G401.6 (cell line): ENCODE measurements around the gene TMCC1.

ENCODE experiments used
- FAIRE-seq: peaks from 2 replicates; lab custom pipeline; 2012; peaks lifted over from hg19 to GRCh38; lab: Jason Lieb, UNC

The TMCC1 gene

GRCh38 chr3:129608087-129608935 lies 285.2 kb downstream of the TMCC1 start:
- no peak for FAIRE-seq

DNA sequence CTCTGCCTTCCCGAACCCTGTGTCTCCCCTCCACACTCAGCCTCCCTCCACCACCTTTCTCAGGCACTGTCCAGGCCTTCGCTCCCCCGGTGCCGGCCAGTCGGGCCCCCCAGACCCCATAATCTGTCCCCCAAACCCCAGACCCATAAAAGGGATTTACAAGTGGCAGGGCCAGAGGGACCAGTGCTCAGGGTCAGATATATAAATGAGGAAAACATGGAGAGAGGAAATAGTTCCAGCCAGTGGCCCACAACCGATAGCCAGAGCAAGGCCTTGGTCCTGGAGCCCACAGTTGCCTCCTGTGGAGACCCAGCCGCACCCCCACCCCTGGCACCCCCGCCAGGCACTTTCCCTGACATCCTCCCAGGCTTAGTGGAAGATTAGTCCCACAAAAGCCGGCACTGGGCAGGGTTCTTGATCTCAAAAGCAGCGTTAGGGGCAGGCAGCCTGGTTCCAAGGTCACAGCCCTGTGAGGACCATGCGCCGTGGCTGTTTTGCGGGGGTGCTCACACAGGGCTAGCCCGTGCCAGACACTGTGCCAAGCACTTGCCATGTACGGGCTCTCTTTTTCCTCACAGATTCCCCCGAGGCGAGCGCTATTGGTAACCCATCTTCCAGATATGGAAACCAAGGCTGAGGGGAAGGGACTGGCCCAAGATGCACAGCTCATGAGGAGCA lies 286.0 kb downstream of the TMCC1 start:
- no peak for FAIRE-seq

DNA sequence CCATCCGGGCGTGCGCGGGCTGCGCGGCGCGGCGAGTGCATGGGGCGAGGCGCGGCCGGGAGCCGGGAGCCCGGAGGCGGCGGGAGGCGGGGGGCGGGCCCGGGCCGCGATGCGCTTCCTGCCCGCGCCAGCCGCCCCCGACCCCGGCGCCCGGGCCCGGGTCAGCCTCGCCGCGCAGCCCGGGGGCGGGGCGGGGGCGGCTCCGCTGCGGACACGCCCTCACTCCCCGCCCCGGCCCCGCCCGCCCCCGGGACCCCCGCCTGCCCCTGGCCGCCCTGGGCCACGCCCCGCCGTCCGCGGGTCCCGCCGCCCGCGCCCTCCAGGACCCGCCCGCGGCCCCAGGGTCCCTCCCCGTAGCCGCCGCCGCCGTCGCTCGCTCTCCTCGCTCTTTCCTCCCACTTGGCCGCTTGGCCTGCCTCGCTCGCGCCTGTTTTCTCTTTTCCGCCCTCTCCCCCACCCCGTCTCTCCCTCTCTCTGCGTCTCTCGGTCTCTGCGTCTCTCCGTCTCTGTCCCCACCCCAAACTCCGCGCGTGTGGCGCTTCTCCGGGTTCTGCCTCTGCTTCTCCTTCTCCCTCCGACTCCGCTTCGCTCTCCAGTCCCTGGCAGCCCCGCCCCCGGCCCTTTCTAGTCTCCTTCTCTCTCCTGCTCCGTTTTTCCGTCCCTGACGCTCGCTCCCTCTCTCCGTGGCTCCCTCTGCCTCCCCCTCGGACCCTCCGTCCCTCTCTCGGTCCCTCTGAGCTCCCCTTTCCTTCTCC lies 286.7 kb downstream of the TMCC1 start, which contains the start of gene PLXND1:
Gene PLXND1, minus strand, starts transcription at position 41 of the 755 bp plus-strand sequence. Its CDS starts 37 bp downstream, at position 4.
- no peak for FAIRE-seq

DNA sequence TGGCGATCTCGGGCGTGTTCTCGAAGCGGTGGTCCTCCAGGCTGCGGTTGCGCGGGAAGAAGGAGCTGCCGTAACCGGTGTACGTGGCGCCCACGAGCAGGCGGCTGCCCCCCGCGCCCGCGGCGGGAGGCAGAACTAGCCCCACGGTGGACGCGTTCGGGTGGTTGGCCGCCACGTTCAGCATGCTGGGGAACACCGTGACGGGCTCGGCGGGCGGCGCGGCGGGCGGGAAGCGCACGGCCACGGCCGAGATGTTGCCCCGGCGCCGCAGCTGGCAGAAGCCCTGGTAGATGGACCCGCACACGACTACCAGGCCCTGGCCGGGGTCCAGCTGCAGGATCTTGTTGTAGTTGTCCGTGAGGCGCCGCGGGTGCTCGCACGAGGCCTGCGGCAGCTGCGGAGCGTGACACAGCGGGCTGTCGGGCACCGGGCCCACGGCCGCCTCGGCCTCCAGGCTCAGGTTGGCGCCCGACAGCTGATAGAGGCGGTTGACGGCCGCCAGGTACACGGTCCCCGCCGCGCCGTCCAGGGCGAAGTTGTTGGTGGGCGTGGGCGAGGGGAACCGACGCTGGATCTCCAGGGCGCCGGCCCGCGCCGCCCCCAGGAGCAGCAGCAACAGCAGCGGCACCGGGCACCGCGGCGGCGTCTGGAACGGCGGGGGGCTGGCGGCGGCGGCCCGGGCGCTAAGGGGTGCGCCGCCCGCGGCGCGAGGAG lies 287.4 kb downstream of the TMCC1 start:
- FAIRE-seq = no peak

DNA sequence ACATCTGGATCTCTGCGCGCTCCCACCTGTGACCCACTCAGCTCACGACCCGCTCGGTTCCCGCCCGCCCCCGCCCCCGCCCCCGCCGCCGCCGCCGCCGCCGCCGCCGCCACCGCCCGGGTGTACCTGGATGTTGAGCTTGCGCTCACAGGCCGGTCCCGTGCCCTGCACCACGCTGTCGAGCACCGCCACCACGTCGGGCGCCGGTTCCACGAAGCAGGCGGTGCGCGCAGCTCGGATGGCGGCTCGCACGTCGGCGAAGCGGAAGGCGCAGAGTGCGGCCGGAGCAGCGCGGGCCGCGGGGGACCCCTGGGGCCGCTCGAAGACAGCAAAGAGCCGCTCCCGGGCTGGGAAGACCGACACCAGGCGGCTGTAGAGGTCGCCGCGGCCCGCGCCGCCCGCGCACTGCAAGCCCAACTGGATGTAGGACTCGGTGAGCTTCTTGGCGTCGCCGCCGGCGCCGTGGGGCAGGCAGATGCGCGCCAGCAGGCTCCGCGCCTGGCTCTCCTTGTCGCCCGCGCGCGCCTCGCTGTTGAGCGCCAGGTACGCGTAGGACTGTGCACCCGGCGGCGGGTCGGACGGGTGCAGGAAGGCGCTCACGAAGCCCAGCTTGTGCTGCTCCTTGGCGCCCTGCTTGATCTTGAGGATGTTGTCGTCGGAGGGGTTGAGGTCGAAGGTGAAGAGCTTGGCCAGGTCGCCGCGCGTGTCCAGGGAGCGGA lies 288.1 kb downstream of the TMCC1 start:
- FAIRE-seq = no peak

GRCh38 chr3:129604767-129605166 lies 288.7 kb downstream of the TMCC1 start:
- no peak for FAIRE-seq

DNA sequence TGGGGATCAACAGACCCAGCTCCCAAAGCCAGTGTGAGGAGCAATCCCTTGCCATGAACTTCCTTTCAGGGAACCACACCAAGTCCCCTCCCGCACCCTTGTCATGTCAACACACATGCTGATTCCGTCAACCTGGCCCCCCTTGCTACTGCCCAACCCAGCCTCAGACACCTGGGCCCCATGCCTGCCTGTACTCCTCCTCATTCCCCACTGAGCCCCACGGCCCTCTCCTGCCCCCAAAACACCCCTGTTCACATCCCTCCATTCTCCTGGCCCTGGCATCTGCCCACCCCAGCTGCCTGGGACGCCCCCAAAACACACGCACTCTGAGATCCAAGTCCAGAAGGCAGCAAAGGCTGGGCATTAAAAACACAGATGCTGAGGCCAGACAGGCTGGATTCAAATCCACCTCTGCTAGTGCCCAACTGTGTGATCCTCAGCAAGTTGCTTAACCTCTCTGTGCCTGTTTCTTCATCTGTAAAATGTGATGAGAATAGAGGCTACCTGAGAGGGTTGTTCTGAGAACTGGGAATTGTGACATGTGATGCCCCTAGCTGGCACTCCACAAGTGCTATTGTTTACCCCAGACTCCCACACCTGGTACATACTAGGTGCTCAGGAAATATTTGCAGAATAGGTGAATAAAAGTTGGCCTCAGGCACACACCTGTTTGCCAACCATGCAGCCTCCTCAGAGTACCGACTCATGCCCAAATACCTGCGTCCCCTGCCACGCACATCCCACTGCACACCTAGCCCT lies 289.3 kb downstream of the TMCC1 start:
- no peak for FAIRE-seq

GRCh38 chr3:129603561-129603942 lies 290.0 kb downstream of the TMCC1 start:
- no peak for FAIRE-seq

DNA sequence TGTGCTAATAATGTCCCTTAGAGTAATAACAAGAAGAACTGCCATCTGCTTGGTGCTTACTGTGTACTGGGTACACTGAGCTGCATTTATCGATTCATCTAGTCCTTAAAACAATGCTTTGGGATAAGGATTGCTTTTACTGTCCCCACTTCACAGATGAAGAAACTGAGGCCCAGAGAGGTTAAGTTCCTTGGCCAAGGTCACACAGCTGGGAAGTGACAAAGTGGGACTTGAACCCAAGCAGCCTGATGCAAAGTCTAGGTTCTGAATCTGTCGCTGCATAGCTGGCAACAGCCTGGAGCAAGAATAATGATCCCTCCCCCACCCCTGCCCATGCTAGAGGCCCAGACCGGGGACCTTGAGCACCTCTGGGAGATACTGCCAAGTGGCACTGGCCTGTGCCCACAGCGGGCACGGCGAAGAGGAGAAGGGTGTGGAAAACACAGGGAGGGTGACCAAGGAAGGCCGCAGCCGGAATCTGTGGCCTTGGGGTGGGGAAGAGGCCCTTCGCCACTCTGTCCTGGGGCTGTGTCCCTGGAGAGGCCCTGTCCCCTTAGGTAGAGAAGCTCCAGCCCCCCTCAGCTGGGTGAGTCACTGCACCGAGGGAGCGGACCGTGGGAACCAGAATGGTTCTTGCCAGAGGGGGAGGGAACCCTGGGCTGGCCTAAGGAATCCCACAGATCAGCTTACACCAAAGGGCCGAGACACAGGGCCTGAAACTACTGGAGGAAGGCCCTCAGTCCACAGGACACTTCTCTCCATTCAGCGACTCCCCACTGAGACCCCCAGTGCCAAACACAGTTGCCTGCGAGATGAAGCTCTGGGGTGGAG lies 290.6 kb downstream of the TMCC1 start:
- FAIRE-seq = no peak

DNA sequence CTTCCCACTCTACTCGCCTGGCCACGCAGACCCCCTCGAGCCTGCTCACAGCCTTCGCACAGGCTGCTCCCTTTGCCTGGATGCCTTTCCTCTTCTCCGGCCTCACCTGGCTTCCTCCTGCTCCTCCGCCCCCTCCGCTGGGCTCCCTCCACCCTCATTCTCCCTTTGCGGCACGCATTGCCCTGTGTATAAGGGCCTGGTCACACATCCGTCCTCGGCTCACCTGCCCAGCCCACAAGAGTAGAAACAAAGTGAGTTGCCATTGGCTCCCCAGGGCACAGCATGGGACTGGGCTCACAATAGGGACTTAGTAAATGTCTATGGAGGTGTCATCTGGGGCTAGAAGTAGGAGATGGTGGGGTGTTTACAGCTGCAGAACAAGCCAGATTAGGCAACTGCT lies 291.2 kb downstream of the TMCC1 start:
- no peak for FAIRE-seq

DNA sequence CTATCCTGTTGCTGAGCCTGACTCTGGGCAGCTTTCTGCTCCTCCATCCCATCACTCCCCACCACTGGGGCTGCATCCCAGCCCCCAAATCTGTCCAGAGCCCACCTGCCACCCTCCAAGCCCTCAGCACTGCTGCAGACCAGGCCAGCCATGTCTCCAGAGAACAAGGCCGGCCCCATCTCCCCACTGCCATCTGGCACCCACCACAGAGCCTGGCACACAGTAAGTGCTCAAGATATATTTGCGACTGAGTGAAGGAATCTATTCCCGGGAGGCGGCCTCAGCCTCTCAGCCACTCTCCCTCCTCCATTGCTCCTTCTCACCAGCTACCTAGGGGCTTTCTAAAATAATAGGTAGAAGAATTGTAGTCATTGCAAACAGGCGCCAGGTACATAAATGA lies 291.8 kb downstream of the TMCC1 start:
- no peak for FAIRE-seq

GRCh38 chr3:129600348-129600747 lies 293.2 kb downstream of the TMCC1 start:
- no peak for FAIRE-seq

GRCh38 chr3:129599607-129600006 lies 293.9 kb downstream of the TMCC1 start:
- FAIRE-seq = peak; percentile 6

DNA sequence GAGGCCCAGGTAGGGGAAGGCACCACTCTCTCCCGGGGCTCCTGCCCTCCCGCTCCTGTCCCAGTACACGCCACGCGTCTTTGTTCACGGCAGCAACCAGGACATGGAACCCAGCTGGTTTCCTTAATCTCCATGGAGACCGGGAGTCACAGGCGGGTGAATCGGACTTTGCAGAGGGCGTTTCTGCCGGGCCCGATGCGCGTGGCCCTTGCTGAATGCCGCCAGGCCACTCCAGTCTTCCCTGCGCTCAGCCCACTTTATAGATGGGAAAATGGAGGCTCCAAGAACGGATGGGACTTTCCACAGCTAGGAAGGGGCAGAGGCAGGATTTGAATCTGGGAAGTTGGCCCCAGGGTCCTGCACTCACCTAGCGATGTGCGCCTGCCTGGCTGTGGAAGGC lies 294.4 kb downstream of the TMCC1 start:
- FAIRE-seq = no peak

DNA sequence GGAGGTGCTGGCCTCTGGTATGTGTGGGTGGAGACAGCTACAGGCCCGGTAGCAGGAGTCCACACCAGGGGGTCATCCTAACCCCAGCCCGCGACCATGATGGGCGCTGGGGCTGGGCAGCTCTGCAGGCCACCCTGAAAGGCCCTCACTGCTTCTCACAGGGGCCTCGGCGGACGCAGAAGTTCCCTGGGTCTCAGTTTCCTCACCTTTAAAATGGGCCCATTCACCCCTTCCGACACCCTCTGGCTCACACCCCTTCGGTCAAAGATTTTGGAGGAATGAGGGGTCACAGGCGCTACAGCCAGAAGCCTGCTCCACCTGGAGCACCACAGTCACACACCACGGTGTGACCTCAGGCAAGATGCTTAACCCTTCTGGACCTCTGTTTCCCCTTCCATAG lies 295.0 kb downstream of the TMCC1 start:
- no peak for FAIRE-seq

GRCh38 chr3:129598000-129598381 lies 295.5 kb downstream of the TMCC1 start:
- no peak for FAIRE-seq
